Neuronal stem cell (in vitro differentiated cells): ENCODE measurements around the gene GARIN3.
A peak's percentile ranks its signal among the peaks of the same experiment; 100 is the strongest.

Experiments
- DNase-seq: peaks from one replicate; pipeline ENCODE4 v3.0.0-alpha.2; 2013; ENCODE audit warnings: low spot score
- H2AFZ ChIP-seq: one replicate; pipeline ENCODE4 v1.6.1; 2013; ENCODE audit warnings: mild to moderate bottlenecking, low read length, inconsistent platforms
- H2AK5ac ChIP-seq: 2 replicates; pipeline ENCODE4 v1.6.1; 2013; ENCODE audit warnings: low read depth, mild to moderate bottlenecking, inconsistent platforms, low read length, moderate library complexity, mixed read lengths
- H2BK120ac ChIP-seq: 2 replicates; pipeline ENCODE4 v1.6.1; 2013; ENCODE audit warnings: low read depth, mild to moderate bottlenecking, inconsistent platforms, low read length, moderate library complexity, mixed read lengths
- H2BK12ac ChIP-seq: one replicate; pipeline ENCODE4 v1.6.1; 2013; ENCODE audit warnings: low read length, inconsistent platforms
- H2BK15ac ChIP-seq: 2 replicates; pipeline ENCODE4 v1.6.1; 2013; ENCODE audit warnings: mild to moderate bottlenecking, low read length, inconsistent platforms, mixed read lengths
- H2BK5ac ChIP-seq: one replicate; pipeline ENCODE4 v1.6.1; 2013; ENCODE audit warnings: inconsistent platforms, mild to moderate bottlenecking, low read length, moderate library complexity
- H3K14ac ChIP-seq: one replicate; pipeline ENCODE4 v1.6.1; 2013; ENCODE audit warnings: low read length, inconsistent platforms
- H3K18ac ChIP-seq: 2 replicates; pipeline ENCODE4 v1.6.1; 2013; ENCODE audit warnings: low read length, inconsistent platforms
- H3K23ac ChIP-seq: 2 replicates; pipeline ENCODE4 v1.6.1; 2013; ENCODE audit warnings: low read depth, mild to moderate bottlenecking, mixed read lengths, low read length, inconsistent platforms; ENCODE audit not compliant: poor library complexity
- H3K27ac ChIP-seq: replicated peaks from 3 replicates; pipeline ENCODE4 v1.5.1; 2013; ENCODE audit warnings: low read length, inconsistent platforms
- H3K27me3 ChIP-seq, 3 experiments: 2 replicates each; pipeline ENCODE4 v1.6.1; 2013; ENCODE audit warnings: low read length in 3 of 3, mild to moderate bottlenecking in 2 of 3, inconsistent platforms in 1 of 3, low read depth in 1 of 3, mixed read lengths in 1 of 3, moderate library complexity in 1 of 3; ENCODE audit not compliant: control insufficient read depth in 3 of 3, insufficient read depth in 3 of 3
- H3K36me3 ChIP-seq, 2 donors: replicated peaks in 1 of 2; 2 replicates each; pipeline ENCODE4 v1.6.1; 2013; ENCODE audit warnings: low read length in 2 of 2; ENCODE audit not compliant: control insufficient read depth in 2 of 2, insufficient read depth in 2 of 2
- H3K4ac ChIP-seq: 2 replicates; pipeline ENCODE4 v1.6.1; 2013; ENCODE audit warnings: inconsistent platforms, mild to moderate bottlenecking, low read length, moderate library complexity
- H3K4me1 ChIP-seq, 2 donors: 1 replicate in 1 of 2; 2 replicates in 1 of 2; pipeline ENCODE4 v1.6.1; 2013; ENCODE audit warnings: low read length in 2 of 2, low read depth in 1 of 2; ENCODE audit not compliant: control insufficient read depth in 2 of 2, insufficient read depth in 1 of 2
- H3K4me2 ChIP-seq: one replicate; pipeline ENCODE4 v1.6.1; 2013; ENCODE audit warnings: mild to moderate bottlenecking, low read length, inconsistent platforms; ENCODE audit not compliant: insufficient read depth, poor library complexity, severe bottlenecking
- H3K4me3 ChIP-seq, 2 donors: 2 replicates each; pipeline ENCODE4 v1.5.1; 2013; ENCODE audit warnings: low read length in 2 of 2, mild to moderate bottlenecking in 2 of 2, inconsistent platforms in 1 of 2, moderate library complexity in 1 of 2
- H3K79me1 ChIP-seq: one replicate; pipeline ENCODE4 v1.6.1; 2013; ENCODE audit warnings: low read depth, mild to moderate bottlenecking, inconsistent platforms, low read length, moderate library complexity
- H3K9ac ChIP-seq: one replicate; pipeline ENCODE4 v1.6.1; 2013; ENCODE audit warnings: mild to moderate bottlenecking, low read depth, low read length, inconsistent platforms; ENCODE audit not compliant: poor library complexity
- H3K9me3 ChIP-seq, 2 donors: replicated peaks in 1 of 2; 2 replicates each; pipeline versions ENCODE3 to v1.6.1; 2013; ENCODE audit warnings: low read length in 2 of 2, mild to moderate bottlenecking in 2 of 2, inconsistent platforms in 1 of 2, low read depth in 1 of 2, mixed read lengths in 1 of 2, moderate library complexity in 1 of 2; ENCODE audit not compliant: control insufficient read depth in 2 of 2, insufficient read depth in 1 of 2
- H4K8ac ChIP-seq: one replicate; pipeline ENCODE4 v1.6.1; 2013; ENCODE audit warnings: low read depth, mild to moderate bottlenecking, inconsistent platforms, low read length, moderate library complexity
- H4K91ac ChIP-seq: one replicate; pipeline ENCODE4 v1.6.1; 2013; ENCODE audit warnings: low read length, low read depth, mild to moderate bottlenecking, inconsistent platforms; ENCODE audit not compliant: poor library complexity
- WGBS, 2 donors: extraction: QIAGEN DNeasy Blood & Tissue Kit; methylation state at CpG; one replicate each; pipeline ENCODE4 v1.1.7; 2013; ENCODE audit warnings: missing lambda C conversion rate in 2 of 2, mixed read lengths in 1 of 2; ENCODE audit not compliant: insufficient read length in 2 of 2, insufficient replicate concordance in 1 of 2; ENCODE audit errors: extremely low coverage in 2 of 2; 5-methylcytosine and 5-hydroxymethylcytosine counted together

GARIN3 gene

DNA sequence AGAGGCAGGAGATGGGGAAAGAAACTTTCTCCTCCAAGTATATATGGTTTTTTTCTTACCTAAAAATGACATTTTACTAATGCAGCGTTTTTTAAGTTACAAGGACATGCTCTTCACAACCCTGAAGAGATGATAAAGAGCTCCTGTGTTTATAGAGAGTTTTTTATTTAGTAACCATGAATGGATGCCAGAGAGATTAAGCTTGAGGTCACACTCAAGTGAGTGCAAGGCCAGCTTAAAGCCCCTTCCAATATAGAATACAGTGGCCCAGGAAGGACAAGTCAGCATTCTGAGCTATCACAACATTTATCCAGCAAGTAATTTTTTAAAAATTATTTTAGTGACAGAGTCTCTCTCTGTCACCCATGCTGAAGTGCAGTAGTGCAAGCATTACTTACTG is 50.6 kb downstream of the GARIN3 start:
- Histone ChIP-seq H2BK5ac (no peak overlapping the region), H2BK15ac (no peak overlapping the region), H4K91ac (no peak overlapping the region), H3K23ac (no peak overlapping the region), H2AFZ (no peak overlapping the region), H3K4me2 (no peak overlapping the region), H3K27ac (no peak overlapping the region), H2BK120ac (no peak overlapping the region), H3K79me1 (no peaks in the 10 kb centered on the region), H3K27me3 (no peaks in the 10 kb centered on the region), H3K14ac (no peak overlapping the region), H3K9me3 (no peaks in the 10 kb centered on the region), H3K36me3 (no peaks in the 10 kb centered on the region), H3K4me3 (no peak overlapping the region), H3K18ac (no peak overlapping the region), H4K8ac (no peak overlapping the region), H2AK5ac (no peak overlapping the region), H3K4ac (no peak overlapping the region), H3K4me1 (no peaks in the 10 kb centered on the region), H2BK12ac (no peak overlapping the region), H3K9ac (no peak overlapping the region)
- no CpG with 5 or more reads among the region's 1 CpG for WGBS, 2 donors
- no peak for DNase-seq

DNA sequence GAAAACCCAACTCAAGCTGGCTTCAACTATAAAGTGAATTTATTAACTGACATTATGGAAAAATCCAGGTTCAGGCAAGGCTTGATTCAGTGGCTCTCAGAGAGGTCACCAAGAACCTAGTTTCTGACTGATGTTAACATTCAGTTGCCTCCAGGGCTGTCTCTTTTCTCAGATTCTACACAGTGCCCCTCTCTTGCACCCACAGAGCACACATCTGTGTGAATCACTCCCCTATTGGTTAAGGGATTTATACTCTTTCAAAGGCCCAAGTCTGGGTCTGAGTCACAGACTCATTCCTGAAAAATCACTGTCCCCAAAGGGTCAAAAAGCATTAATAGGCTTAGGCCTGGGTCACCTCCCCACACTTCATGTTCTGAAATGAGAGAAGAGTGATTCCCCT is 51.1 kb downstream of the GARIN3 start:
- Histone ChIP-seq H3K27ac (no peak overlapping the region), H3K9me3 (no peaks in the 10 kb centered on the region)
- no peak for DNase-seq

DNA sequence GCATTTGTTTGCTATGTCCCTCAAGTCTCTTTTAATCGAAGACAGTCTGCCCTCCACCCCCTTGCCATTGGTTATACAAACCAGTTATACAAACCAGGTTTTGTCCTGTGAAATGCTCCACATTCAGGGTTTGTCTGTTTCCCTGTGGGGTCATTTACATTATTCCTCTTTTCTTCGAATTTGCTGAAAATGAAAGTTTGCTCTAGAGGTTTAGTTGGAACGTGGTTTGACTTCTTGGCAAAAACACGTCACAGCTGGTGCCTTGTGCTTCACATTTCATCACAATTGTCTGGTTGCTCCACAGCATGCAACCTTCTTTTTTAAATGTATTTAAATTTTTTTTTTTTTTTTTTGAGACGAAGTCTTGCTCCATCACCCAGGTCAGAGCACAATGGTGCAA is 53.1 kb downstream of the GARIN3 start:
- Histone ChIP-seq H2BK5ac (no peak overlapping the region), H3K9ac (no peak overlapping the region)
- WGBS, 2 donors = no CpG with 5 or more reads among the region's 5 CpGs

More for the DNA sequence above, 51.1 kb downstream of the GARIN3 start:
- Histone ChIP-seq H3K23ac (no peak overlapping the region), H3K4me2 (no peak overlapping the region), H3K27me3 (no peaks in the 10 kb centered on the region), H3K4me1 (no peaks in the 10 kb centered on the region), H2AK5ac (no peak overlapping the region), H3K79me1 (no peaks in the 10 kb centered on the region), H2BK5ac (no peak overlapping the region), H3K36me3 (no peaks in the 10 kb centered on the region), H2BK12ac (no peak overlapping the region), H2BK120ac (no peak overlapping the region), H3K4me3 (no peak overlapping the region), H2AFZ (peak overlapping the region; percentile 24), H3K9ac (no peak overlapping the region), H3K4ac (no peak overlapping the region), H4K8ac (no peak overlapping the region), H3K18ac (no peak overlapping the region), H2BK15ac (no peak overlapping the region), H3K14ac (no peak overlapping the region), H4K91ac (no peak overlapping the region)

More for the DNA sequence above, 53.1 kb downstream of the GARIN3 start:
- H3K4me1 ChIP-seq = no peaks in the 10 kb centered on the region
- H4K8ac ChIP-seq = no peak overlapping the region
- no peak overlapping the region for H3K27ac ChIP-seq
- no peak overlapping the region for H2BK12ac ChIP-seq
- no peak overlapping the region for H3K23ac ChIP-seq
- H4K91ac ChIP-seq = no peak overlapping the region
- H2BK15ac ChIP-seq = no peak overlapping the region
- no peaks in the 10 kb centered on the region for H3K79me1 ChIP-seq
- H3K4me2 ChIP-seq = no peak overlapping the region
- H3K4me3 ChIP-seq = no peak overlapping the region
- no peaks in the 10 kb centered on the region for H3K36me3 ChIP-seq
- H3K27me3 ChIP-seq = no peaks in the 10 kb centered on the region
- H2AK5ac ChIP-seq = no peak overlapping the region
- no peak overlapping the region for H3K4ac ChIP-seq
- no peak overlapping the region for H2BK120ac ChIP-seq
- DNase-seq = no peak
- no peak overlapping the region for H2AFZ ChIP-seq
- H3K9me3 ChIP-seq = no peaks in the 10 kb centered on the region
- H3K18ac ChIP-seq = no peak overlapping the region
- H3K14ac ChIP-seq = no peak overlapping the region
